ENCODE measurements around the gene SLC66A2.

The SLC66A2 gene

DNA sequence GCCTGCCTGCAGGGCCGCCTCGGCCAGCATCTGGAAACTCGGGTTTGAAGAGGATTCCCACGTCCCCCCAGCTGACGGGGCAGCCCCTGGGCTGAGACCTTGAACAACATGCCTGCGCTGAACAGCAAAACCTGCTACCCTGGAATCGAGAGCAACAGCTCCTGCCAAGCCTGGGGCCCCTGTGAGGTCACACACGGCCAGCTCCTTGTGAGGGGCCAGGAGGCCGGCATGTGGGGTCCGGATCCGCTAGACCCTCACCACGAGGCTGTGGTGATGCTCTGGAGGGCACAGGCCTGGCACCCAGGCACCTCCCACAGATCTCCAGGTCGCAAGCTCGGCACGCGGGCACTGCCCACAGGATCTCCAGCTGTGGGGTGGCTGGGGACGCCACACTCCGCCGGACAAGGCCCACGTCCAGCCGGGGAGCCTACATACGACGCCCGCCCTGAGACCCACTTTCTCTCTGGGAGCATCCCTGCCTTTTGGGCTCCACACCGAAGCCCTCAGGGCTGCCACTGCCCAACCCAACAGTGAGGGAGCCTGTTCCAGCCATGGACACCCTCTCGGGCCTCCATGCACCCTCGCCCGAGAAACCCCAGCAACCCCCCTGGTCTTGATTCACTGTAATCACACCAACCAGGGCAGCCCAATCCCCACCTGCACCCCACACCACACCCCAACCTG lies 34.1 kb downstream of the SLC66A2 start:
- DNase-seq = no peak

DNA sequence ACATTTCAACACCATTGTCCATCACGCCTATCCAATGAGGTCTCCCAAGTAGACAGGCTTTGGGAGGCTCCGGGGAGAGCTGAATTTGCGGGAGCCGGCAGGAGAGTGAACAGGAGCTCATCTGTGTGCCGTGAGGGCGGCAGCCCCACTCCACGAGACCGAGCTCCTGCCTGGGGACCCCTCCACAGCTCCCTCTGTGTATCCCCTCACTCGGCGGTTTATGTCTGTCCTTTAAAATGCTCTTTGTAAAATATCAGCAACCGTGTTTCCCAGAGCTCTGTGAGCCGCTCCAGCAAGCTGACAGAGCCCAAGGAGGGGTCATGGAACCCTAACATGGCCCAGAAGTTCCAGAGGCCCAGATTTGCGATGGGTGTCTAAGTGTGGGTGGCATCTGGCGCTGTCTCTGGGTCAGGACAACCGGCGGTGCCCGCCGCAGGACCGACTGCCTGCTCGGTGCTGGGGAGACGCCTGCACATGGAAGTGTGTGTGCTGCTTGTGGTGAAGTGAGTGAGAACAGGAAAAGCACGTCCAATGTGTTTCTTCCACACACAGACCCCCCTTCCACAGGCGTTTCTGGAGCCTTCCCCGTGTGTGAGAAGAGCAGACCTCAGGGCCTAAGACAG lies 34.8 kb downstream of the SLC66A2 start:
- DNase-seq = no peak

DNA sequence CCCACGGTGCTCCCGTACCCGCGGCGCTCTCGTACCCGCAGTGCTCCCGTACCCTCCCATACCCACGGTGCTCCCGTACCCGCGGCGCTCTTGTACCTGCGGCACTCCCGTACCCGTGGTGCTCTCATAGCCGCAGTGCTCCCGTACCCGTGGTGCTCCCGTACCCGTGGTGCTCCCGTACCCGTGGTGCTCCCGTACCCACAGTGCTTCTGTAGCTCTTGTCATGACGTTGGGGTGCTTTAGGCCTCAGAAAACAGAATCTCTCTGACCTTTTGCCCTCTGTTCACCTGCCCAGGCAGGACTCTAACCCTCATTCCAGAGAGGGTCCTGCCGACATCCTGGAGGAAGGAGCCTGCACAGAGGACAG lies 35.3 kb downstream of the SLC66A2 start:
- no peak for DNase-seq

DNA sequence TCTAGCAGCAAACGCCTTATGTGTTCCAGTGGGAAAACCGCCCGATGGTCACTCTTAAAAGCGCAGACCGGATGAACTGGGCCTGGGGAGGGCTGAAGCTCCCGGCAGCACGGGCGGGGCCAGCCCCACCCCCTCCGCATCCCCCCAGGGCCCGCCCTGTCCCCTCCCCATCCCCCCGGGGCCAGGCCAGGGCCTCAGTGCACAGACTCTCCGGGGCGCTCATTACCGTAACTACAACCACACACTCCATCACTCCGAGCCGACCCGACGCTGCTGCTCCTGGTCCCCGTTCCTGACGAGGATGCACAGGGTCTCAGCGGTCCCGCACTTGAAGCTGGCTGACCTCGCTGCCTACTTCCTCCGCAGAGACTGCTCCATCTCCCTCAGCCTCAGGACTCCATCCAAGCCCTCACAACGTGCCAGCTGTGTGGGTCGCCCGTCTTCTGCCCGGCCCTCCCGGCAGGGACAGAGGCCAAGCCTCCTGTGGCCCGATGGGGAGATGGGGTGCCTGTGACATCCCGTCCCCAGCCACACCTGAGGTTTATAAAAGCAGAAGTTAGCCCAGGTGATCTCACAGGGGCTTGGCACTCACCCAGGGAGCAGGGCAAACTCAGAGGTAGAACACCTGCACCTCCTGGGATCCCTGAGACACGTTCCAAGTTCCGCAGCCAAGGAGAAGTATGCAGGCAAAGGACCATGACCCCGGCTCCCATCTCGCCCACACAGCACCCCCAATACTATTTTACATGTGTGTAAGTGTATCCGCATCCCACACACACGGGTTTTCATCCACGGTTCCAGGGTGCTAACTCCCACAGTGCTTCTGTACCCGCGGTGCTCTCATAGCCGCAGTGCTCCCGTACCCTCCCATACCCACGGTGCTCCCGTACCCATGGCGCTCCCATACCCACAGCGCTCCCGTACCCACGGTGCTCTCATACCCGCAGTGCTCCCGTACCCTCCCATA lies 36.0 kb downstream of the SLC66A2 start:
- DNase-seq = no peak

DNA sequence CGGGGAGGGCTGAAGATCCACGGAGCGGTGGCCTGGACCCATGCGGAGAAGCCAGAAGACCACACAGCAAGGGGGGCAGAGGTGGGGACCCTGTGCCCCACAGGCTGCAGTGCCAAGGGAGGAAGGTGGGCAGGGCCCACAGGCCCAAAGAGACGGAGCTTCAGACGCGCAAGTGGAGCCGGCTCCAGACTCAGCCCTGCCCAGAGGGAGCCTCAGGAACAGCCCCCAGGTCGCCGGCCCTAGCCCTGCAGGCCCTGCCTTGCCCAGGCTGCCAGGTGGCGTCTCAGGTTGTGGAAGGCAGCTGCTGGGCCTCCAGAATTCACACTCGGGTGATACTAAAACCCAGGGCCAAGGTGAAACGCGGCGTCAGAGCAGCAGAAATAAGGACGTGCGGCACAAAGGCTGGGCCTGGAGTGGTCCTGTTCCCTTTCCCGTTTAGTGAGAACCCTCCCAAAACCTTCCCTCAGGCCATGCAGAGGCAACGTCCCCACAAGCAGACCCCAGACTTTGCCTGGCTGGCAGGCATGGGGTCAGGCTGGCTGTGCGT lies 36.8 kb downstream of the SLC66A2 start:
- DNase-seq = no peak

DNA sequence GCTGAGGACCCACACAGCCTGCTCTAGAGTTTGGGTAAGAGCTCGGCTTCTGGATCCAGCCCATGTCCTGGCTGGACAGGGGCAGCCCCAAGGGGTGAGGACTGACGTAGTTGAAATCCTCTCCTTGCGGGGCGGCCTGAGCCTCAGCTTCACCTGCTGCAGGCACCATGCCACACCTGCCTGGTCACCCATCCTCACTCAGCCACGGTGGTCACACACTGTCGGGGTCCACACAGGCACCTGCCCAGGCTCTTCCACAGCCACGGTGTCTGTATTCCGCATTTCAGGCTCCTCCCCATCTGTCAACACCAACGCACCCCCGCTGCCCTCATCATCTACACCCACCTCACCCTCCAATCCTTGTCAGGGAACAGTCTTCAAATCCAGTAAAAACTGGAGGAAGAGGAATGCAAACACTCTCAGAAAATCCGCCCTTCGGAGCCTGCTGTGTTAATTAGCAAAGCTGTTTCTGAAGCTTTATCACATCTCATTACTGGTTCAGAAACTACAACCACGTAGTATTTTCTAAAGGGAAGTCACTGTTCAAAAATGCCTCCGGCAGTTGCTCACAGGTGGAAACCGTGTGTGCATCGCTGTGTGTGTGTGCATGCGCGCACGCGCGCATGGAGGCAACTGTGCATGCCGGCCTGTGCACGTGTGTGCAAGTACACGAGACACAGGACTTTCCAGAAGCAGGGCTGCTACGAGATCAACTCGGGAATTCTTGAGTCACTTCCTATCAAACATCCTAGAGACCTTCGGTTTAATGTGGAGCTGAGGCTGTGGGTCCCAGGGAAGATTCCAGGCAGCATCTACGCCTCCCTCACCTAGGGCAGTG lies 38.2 kb downstream of the SLC66A2 start:
- no peak for DNase-seq

DNA sequence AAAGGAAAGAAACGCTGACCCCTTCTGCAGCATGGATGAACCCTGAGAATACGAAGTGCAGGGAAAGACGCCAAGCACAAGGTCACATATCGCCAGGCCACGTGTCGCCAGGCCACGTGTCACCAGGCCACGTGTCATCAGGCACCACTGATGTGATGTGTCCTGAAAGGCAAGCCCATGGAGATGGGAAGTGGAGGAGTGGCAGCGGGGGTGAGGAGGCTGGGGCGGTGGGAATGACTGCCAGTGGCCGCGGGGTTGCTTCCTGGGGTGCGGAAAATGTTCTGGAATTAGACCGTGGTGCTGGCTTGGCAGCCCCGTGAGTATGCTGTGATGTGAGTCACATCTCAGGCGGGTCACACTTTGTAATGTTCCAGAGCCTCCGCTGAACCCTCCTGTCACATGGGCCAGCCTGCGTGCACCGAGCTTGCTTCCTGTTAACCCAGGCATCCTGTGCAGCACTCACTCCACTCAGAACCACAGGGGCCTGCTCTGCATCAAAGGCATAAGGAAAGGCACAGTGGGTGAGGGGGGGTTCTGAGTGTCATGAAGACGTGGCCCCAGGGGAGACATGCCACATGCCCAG lies 39.0 kb downstream of the SLC66A2 start:
- peak; percentile 30 for DNase-seq

DNA sequence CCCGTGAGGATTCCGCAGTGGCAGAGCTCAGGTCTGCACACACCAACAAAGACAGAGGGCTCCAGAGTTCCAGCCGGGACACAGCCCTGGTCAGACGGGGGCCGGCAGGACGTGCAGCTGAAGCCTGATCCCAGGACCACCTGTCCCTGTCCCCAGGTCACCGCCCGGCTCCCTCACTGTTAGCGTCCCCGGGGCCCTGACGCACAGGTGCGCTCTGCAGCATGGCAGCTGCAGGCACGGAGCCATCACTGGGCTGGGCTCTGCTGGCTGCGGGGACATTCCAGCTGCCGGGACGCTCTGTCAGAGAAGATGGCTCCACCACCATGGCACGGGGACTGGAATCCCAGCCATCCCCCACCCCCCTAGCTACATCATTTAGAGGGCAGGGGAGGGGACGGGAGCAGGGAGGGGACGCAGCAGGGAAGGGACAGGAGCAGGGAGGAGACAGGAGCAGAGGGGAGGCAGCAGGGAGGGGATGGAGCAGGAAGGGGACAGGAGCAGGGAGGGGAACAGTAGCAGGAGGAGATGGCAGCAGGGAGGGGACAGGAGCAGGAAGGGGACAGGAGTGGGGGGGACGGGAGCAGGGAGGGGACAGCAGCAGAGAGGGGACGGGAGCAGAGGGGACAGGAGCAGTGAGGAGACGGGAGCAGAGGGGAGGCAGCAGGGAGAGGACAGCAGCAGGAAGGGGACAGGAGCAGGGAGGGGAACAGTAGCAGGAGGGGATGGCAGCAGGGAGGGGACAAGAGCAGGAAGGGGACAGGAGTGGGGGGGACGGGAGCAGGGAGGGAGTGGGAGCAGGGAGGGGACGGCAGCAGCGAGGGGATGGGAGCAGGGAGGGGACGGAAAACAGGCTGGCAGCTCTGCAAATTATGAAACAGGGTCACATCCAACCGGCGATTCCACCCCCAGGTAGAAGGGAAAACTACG lies 39.8 kb downstream of the SLC66A2 start:
- DNase-seq = no peak

DNA sequence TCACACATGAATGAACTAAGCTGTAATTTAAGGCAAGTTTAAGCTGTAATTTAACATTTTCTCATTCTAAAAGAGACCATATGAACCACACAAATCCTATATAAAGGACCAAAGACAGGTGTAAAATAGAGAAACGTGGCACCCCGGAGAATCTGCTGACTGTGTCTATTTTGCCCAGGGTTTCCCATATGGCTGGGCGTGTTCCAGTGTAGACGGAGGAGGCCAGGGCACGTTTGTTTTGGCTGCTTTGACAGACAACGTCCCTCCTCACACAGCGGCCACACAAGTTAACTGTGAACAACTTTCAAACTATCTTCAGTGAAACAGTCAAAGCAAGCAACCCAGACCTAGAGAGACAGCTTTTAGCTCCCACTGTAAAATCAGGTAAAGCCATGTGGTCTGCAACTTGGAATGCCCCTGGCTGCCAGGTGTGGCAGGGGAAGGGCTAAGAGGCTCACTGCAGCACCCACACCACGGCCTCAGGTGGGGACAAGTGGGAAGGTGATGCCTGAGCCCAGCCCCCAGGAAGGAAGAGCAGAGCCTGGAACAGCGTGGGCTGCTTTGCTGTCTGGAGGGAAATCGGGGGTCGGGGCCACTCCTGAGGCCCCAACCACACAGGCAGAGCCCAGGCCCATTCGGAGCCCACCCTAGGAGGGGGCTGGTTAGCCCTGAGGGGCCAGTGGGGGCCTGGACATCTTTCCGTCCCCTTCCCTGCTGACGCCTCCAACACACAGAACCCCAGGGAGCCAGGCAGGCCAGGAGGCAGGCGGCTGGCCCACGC lies 40.7 kb downstream of the SLC66A2 start:
- DNase-seq = no peak

DNA sequence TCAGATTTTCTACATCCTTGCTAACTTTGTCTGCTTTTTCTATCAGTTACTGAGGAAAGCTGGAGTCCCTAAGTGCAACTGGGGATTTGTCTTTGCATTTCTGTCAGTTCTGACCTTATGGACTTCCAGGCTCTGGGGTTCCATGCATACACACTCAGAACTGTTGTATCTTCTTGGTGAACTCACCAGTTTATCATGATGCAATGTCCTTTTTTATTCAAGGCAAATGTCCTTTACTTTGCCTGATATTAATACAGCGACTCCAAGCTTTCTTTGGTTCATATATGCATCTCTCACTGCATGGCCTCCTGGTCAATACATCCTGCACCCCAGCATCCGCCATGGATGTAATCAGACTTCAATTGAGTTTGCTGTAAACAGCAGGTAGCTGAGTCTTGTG lies 44.7 kb downstream of the SLC66A2 start:
- DNase-seq = no peak

DNA sequence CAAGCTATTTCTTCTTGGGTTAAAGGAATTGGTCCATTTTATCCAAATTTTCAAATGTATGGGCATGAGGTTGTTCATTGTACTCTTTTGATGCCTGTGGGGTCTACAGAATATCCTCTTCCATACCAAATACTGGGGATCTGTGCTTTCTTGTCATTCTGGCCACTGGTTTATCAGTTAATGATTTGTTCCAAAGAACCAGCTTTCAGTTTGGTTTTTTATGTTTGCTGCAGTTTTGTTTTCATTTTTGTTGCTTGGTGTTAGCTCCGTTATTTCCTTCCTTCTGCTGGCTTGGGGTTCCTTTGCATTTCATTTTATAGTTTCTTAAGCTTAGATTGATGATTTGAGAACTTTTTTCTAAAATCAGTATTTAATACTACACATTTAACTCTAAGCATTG lies 45.5 kb downstream of the SLC66A2 start:
- DNase-seq = no peak

DNA sequence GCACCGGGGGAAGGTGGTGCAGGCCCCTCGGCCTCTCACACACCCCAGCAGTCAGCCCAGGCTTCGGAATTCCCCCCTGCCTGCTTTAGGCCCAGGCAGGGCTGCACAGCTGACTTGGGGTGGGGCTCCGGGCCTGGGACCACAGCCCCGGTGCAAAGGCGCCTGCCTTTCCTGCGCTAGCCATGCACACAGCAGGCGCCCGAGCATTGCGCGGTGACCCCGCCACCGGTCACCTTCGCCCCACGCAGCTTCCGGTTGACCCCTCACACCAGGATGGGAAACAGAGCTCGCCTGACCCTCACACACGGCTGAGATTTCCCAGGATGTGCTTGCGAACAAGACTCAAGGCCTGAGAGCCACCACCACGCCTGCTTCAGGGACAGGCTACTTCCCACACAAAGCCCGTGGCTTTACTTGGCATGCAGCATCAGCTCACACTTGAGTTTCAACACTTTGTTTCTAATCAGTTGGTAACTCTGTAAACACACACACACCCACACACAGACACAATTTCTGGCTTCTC lies 46.0 kb downstream of the SLC66A2 start:
- DNase-seq = no peak

DNA sequence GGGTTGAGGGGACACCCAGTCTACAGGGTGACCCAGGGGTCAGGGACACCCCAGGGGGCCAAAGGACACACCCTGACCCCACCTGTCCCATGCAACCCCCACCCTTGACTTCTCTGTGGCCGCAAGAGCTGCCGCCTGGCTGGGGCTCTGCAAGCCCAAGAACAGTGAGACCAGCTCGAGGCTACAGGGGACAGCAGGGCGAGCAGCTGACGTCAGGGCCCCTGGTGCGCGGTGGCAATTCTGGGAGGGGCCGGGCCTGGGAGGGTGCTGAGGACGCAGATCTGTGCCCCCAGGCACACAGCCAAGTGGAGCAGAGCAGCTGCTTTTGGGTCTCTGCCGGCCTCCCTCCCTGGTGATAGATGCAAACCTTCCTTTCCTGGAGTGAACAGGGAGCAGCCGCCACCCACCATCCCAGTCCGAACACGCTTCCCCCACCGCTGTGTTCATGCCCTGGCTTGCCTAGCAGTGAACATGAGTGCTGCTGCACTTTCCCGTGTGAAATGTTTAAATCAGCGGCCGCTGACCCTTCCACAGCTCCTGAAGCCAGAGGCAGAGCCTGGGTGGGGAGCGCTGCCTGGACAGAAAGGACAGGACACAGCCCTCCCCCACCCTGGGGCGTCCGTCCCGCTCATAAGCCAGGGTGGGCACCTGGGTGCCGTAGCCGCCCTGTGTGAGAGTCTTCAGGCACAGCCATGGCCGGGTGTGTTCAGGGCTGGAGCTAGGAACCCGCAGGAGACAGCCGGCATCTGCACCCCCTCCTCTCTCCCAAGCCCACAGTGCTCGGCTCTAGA lies 46.9 kb downstream of the SLC66A2 start:
- no peak for DNase-seq

DNA sequence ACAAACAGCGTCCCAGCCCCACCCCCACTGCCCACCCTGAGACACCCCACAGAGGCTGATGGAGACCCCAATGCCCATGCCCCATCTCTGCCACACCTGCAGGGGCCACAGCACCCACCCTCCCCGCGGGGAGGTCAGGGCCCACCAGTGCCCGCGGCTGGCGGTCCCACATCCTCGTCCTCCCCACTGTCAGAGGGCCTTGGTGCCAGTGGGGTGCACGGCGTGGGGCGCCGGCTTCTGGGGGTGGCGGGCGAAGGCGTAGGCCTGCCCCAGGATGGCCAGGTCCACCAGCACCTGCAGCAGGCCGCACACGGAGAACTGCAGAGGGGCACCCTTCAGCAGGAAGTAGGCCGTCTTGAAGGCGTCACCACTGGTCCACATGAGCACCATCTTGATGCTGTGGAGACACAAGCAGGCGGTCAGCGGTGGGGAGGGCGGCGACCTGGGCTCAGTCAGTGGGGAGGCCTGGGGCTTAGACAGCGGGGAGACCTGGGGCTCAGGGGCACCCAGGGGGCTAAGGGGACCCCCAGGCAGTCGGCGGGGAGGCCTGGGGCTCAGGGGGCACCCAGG lies 47.6 kb downstream of the SLC66A2 start:
- DNase-seq = no peak

DNA sequence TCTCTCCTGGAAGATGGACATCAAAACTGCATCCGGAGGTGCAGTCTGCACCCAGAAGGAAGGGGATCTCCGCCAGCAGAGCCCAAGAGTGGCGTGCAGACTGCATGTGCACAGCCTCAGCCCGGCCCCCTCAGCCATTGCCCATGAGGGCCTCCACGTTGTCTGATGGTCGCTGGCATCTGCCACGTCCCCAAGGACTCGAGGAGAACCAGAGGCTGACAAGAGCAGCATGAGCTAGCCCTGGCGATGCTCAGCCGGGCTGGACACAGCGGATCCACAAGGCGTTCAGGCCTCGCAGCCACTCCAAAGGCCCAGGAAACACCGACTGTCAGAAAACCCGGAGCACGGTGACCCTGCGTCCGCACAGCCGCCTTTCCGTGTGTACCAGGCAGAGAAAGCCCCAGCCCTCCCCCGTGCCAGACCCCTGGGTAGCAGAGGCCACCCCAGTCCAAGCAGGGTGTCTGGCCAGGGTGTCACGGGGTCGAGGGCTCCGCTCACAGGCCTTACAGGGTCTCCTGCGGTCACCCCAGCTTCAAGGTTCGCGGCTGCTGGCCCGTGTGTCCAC lies 48.3 kb downstream of the SLC66A2 start:
- no peak for DNase-seq

DNA sequence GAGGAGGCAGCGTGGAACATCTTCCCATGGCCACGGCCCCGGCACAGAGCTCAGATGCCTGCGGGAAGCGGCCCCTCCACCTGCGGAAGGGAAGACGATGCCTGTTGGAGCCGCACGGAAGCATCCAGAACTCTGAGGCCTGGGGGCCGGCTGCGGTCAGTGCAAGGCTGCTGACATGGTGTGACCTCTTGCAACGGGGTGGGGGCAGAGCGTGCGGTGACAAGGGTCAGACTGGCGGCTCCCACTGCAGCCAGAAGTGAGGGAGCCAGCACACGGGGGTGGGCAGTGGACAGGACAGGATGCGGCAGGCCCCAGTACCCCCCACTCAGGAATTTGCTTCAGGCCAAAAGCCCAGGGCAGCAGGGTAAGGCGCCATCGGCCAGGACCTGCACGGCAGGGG lies 48.8 kb downstream of the SLC66A2 start:
- DNase-seq = no peak

DNA sequence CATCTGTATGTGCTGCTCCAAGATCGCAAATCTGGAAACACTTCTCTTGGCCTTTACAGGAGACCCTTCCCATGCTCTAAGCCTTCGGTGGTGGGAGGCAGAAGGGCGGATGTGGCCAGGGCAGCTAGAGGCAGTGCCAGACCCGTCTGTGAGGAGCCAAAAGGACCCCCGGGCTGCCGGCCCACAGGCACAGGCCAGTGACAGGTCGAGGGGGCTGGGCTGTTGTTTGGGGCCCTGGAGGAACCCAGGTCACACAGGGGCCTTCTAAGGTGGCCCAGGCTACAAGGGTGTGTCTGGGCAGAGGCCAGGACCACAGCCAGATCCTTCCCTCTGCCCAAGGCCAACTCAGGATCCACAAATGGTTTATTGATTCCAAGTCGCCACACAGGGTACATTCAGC lies 49.4 kb downstream of the SLC66A2 start:
- DNase-seq = no peak

DNA sequence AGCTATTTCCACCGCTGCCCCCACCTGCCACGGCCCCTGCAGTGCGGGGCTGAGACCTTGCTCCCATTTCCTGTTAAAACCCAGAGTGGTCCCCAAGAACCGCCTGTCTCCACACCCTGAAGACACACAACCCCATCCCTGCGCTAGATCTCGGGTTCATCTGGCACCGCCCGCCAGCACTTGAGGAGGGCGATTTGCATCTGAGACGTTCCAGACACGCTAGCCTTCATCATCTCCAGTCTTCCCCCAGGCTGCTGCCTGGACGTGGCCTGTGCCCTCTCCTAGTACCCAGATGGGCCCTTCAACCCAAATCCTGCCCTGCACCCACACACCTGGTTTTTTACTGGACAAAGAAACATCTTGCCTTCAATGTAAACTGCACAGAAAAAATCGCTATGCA lies 49.8 kb downstream of the SLC66A2 start:
- no peak for DNase-seq

Data from CD4-positive, alpha-beta T cell treated with Interferon gamma for 1 hour (primary cell).